ENCODE measurements around the gene SPEG. TPM values are rescaled to one million over a fixed set of nuclear protein-coding genes. Genes with fewer than 3 reads are reported as not detected.

Gene SPEG
- total RNA-seq, 2 experiments from 2014 or later = 1.3 to 1.4 TPM

GRCh38 chr2:219429958-219430606 lies 4.6 kb upstream of the SPEG start:
- peaks cover 7% of the 10 kb centered on the region for H3K27me3 Mint-ChIP-seq (ENCODE audit: low read depth)
- CTCF ChIA-PET = interaction anchor here (0.7 to 1.6 kb wide), 3 partner anchors 9 to 66 kb away, joined by 3 to 4 read pairs (median 3); a partner anchor contains a TSS
- DNase-seq = no peak
- H3K9me3 Mint-ChIP-seq = no peaks in the 10 kb centered on the region
- no peak overlapping the region for H3K4me3 Mint-ChIP-seq
- intact Hi-C loops (cut with micrococcal nuclease) = no loop called here
- no peak overlapping the region for H3K27ac Mint-ChIP-seq
- peaks cover 4% of the 10 kb centered on the region for H3K4me1 Mint-ChIP-seq (ENCODE audit: low read depth)
- no peaks in the 10 kb centered on the region for H3K36me3 Mint-ChIP-seq (ENCODE audit: low read depth)

GRCh38 chr2:219430633-219431615 lies 3.7 kb upstream of the SPEG start:
- Mint-ChIP-seq H3K27ac (no peak overlapping the region), H3K27me3 (ENCODE audit: low read depth) (peaks cover 15% of the 10 kb centered on the region), H3K9me3 (no peaks in the 10 kb centered on the region), H3K36me3 (ENCODE audit: low read depth) (no peaks in the 10 kb centered on the region), H3K4me1 (ENCODE audit: low read depth) (peaks cover 4% of the 10 kb centered on the region), H3K4me3 (no peak overlapping the region)
- CTCF ChIA-PET = interaction anchor here (1.1 to 1.6 kb wide), 2 partner anchors 9 to 65 kb away, joined by 3 to 4 read pairs; a partner anchor contains a TSS
- DNase-seq = no peak
- intact Hi-C loops (cut with micrococcal nuclease) = no loop called here

DNA sequence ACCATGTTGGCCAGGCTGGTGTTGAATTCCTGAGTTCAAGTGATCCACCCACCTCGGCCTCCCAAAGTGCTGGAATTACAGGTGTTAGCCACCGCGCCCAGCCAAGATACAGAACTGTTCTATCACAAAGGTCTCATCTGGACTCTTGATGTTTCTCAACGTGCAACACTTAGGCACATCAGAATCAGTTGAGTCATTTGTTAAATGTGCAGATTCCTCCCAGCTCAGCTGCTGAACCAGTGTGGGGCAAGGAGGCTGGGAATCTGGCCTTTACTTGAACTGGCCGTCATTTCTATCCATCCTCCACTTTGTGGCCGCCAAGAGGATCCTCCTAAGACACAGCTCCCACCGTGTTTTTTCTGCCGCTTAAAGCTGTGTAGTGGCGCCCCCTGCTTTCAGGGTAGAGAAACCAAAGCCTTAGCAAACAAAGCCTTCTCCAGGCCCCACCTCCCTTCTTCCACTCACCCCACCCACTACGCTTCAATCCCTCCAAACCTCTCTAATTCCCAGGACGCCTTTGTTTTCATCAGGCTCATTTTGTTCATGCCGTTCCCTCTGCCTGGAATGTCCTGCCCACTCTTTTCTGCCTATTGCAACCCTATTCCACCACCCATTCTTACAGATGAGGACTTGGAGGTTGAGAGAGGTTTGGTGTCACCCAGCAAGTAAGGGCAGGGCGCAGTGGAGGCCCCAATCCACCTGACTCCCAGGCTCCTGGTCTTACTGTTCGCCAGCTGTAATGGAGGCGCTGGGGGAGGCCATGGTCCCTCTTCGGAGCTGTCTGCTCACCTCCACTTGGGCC lies 776 bp upstream of the SPEG start:
- peaks cover 4% of the 10 kb centered on the region for H3K4me1 Mint-ChIP-seq (ENCODE audit: low read depth)
- intact Hi-C loops (cut with micrococcal nuclease) = loop anchor here (1.0 to 2.0 kb wide), 2 partner anchors 25 to 31 kb away; no protein-coding TSS in a partner anchor
- H3K27me3 Mint-ChIP-seq (ENCODE audit: low read depth) = peaks cover 19% of the 10 kb centered on the region
- H3K27ac Mint-ChIP-seq = no peak overlapping the region
- no peaks in the 10 kb centered on the region for H3K9me3 Mint-ChIP-seq
- CTCF ChIA-PET = interaction anchor here (0.6 to 1.6 kb wide), 6 partner anchors 9 to 133 kb away, joined by 3 to 6 read pairs (median 4); no protein-coding TSS in a partner anchor
- no peaks in the 10 kb centered on the region for H3K36me3 Mint-ChIP-seq (ENCODE audit: low read depth)
- H3K4me3 Mint-ChIP-seq = no peak overlapping the region
- DNase-seq = peak; percentile 61

DNA sequence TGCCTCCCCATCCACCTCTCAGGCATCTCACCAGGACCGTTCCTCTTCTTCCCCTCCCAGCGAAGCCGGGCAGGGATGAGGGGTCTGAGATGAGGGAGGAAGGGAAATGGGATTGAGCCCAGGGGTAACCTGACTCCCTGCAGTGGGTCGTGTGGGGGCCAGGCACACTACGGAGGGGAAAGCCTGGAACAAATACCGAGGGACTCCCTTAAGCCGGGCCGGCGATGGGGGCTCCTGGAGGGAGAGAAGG lies 250 bp upstream of the SPEG start:
- Mint-ChIP-seq H3K9me3 (no peaks in the 10 kb centered on the region), H3K4me3 (no peak overlapping the region), H3K4me1 (ENCODE audit: low read depth) (peaks cover 4% of the 10 kb centered on the region), H3K36me3 (ENCODE audit: low read depth) (no peaks in the 10 kb centered on the region), H3K27ac (no peak overlapping the region), H3K27me3 (ENCODE audit: low read depth) (peaks cover 19% of the 10 kb centered on the region)
- CTCF ChIA-PET = interaction anchor here (0.6 to 1.6 kb wide), 4 partner anchors 13 to 134 kb away, joined by 3 to 6 read pairs (median 4); no protein-coding TSS in a partner anchor
- intact Hi-C loops (cut with micrococcal nuclease) = loop anchor here (1.0 kb wide), 1 partner anchor 31 kb away; no protein-coding TSS in a partner anchor
- no peak for DNase-seq

DNA sequence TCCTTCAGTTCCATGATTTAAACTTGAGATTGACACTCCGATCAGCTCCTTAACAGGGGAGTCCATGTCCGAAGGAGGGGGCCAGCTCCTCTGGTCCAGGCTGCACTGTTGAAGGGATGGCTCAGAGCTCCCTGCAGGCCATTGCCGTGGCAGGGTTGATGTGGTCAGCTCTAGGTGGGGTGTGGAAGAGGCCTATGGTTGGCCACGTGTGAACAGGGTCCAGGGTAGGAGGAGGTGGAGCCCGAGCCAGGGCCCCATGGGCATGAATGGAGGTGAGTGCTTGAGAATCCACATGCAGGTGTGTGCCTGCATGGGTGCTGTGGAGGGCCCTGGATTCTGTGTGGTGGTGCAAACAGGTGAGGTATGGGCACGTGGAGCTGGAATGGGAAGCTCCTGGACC lies 1.1 kb downstream of the SPEG start:
- Mint-ChIP-seq H3K27ac (no peak overlapping the region), H3K4me1 (ENCODE audit: low read depth) (peaks cover 4% of the 10 kb centered on the region), H3K9me3 (no peaks in the 10 kb centered on the region), H3K36me3 (ENCODE audit: low read depth) (no peaks in the 10 kb centered on the region), H3K27me3 (ENCODE audit: low read depth) (peaks cover 21% of the 10 kb centered on the region), H3K4me3 (no peak overlapping the region)
- no peak for DNase-seq
- CTCF ChIA-PET = interaction anchor here (1.3 to 1.7 kb wide), 2 partner anchors 33 to 58 kb away, joined by 3 to 7 read pairs; no protein-coding TSS in a partner anchor
- intact Hi-C loops (cut with micrococcal nuclease) = no loop called here

GRCh38 chr2:219436491-219436890 lies 1.8 kb downstream of the SPEG start:
- H3K36me3 Mint-ChIP-seq (ENCODE audit: low read depth) = no peaks in the 10 kb centered on the region
- CTCF ChIA-PET = interaction anchor here (0.7 to 1.7 kb wide), 3 partner anchors 34 to 58 kb away, joined by 3 to 7 read pairs (median 4); no protein-coding TSS in a partner anchor
- DNase-seq = no peak
- H3K4me1 Mint-ChIP-seq (ENCODE audit: low read depth) = peaks cover 11% of the 10 kb centered on the region
- no peaks in the 10 kb centered on the region for H3K9me3 Mint-ChIP-seq
- intact Hi-C loops (cut with micrococcal nuclease) = no loop called here
- H3K27me3 Mint-ChIP-seq (ENCODE audit: low read depth) = peaks cover 25% of the 10 kb centered on the region
- H3K27ac Mint-ChIP-seq = no peak overlapping the region
- no peak overlapping the region for H3K4me3 Mint-ChIP-seq

DNA sequence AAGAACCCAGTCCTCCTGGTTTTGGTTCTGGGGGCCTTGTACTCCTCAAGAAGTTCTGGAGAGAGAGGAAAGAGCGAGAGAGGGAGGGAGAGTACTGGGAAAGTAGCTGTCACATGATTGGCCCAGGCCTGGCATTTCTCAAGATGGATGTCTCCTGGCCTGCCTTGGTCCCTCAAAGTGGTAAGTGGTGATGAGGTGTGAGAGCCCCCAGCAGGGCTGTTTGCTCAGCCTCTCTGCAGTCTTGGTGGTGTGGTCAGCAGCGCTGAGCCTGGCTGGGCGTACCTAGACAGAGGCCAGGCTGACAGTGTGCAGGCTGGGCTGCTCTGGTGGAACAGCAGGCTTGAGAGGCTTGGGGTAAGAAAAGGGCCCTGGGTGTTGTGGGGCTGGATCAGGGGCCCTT lies 2.5 kb downstream of the SPEG start:
- intact Hi-C loops (cut with micrococcal nuclease) = no loop called here
- H3K4me3 Mint-ChIP-seq = no peak overlapping the region
- no peaks in the 10 kb centered on the region for H3K9me3 Mint-ChIP-seq
- H3K36me3 Mint-ChIP-seq (ENCODE audit: low read depth) = no peaks in the 10 kb centered on the region
- peaks cover 12% of the 10 kb centered on the region for H3K4me1 Mint-ChIP-seq (ENCODE audit: low read depth)
- CTCF ChIA-PET = interaction anchor here (0.6 to 1.3 kb wide), 3 partner anchors 48 to 203 kb away, joined by 3 to 4 read pairs (median 3); no protein-coding TSS in a partner anchor
- H3K27me3 Mint-ChIP-seq (ENCODE audit: low read depth) = peaks cover 25% of the 10 kb centered on the region
- no peak overlapping the region for H3K27ac Mint-ChIP-seq
- no peak for DNase-seq

- Mint-ChIP-seq H3K4me3 (no peak overlapping the region), H3K27ac (no peak overlapping the region), H3K9me3 (no peaks in the 10 kb centered on the region), H3K36me3 (ENCODE audit: low read depth) (no peaks in the 10 kb centered on the region), H3K4me1 (ENCODE audit: low read depth) (peaks cover 12% of the 10 kb centered on the region), H3K27me3 (ENCODE audit: low read depth) (peaks cover 25% of the 10 kb centered on the region)
- DNase-seq = no peak
- CTCF ChIA-PET = no interaction called here
- intact Hi-C loops (cut with micrococcal nuclease) = no loop called here
Observed at GRCh38 chr2:219437690-219438206, 3.1 kb downstream of the SPEG start.

- no peaks in the 10 kb centered on the region for H3K9me3 Mint-ChIP-seq
- H3K27ac Mint-ChIP-seq = no peak overlapping the region
- no peaks in the 10 kb centered on the region for H3K36me3 Mint-ChIP-seq (ENCODE audit: low read depth)
- CTCF ChIA-PET = no interaction called here
- DNase-seq = no peak
- peaks cover 25% of the 10 kb centered on the region for H3K27me3 Mint-ChIP-seq (ENCODE audit: low read depth)
- intact Hi-C loops (cut with micrococcal nuclease) = no loop called here
- no peak overlapping the region for H3K4me3 Mint-ChIP-seq
- H3K4me1 Mint-ChIP-seq (ENCODE audit: low read depth) = peaks cover 16% of the 10 kb centered on the region
Observed at GRCh38 chr2:219438453-219438852, 3.8 kb downstream of the SPEG start.

DNA sequence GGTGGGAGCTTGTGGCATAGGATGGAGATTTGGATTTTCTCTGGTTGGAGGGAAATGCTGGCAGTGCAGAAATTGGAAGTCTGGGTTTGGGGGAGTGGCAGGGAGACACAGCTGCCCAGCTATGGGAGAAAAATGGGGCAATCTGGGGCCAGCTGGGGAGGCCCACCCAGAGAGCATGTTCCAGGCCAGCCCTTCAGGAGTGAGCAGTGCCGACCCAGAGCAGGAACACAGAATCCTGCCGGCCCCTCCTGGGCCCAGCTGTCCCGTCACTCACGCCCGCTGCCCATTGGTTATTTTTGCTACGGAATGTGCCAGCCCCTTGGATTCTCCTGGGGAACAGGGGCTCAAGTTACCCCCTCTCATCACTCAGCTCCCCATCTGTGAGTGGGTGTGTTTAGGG lies 4.9 kb downstream of the SPEG start:
- H3K4me1 Mint-ChIP-seq (ENCODE audit: low read depth) = peaks cover 12% of the 10 kb centered on the region
- no peak for DNase-seq
- no peaks in the 10 kb centered on the region for H3K36me3 Mint-ChIP-seq (ENCODE audit: low read depth)
- no peak overlapping the region for H3K4me3 Mint-ChIP-seq
- intact Hi-C loops (cut with micrococcal nuclease) = no loop called here
- H3K27ac Mint-ChIP-seq = no peak overlapping the region
- CTCF ChIA-PET = interaction anchor here (1.4 kb wide), 1 partner anchor 9 kb away, joined by 3 read pairs; no protein-coding TSS in a partner anchor
- no peaks in the 10 kb centered on the region for H3K9me3 Mint-ChIP-seq
- H3K27me3 Mint-ChIP-seq (ENCODE audit: low read depth) = peaks cover 18% of the 10 kb centered on the region

GRCh38 chr2:219440388-219441256 lies 6.0 kb downstream of the SPEG start:
- CTCF ChIA-PET = interaction anchor here (0.6 to 1.4 kb wide), 8 partner anchors 15 to 383 kb away, joined by 3 to 8 read pairs (median 4); partner anchors contain the start of gene CHPF
- Mint-ChIP-seq H3K36me3 (ENCODE audit: low read depth) (no peaks in the 10 kb centered on the region), H3K4me1 (ENCODE audit: low read depth) (peaks cover 12% of the 10 kb centered on the region), H3K9me3 (no peaks in the 10 kb centered on the region), H3K27me3 (ENCODE audit: low read depth) (peaks cover 13% of the 10 kb centered on the region), H3K27ac (no peak overlapping the region), H3K4me3 (peak overlapping the region; percentile 65)
- intact Hi-C loops (cut with micrococcal nuclease) = loop anchor here (2.0 kb wide), 2 partner anchors 52 to 58 kb away; partner anchors contain the start of gene GMPPA
- DNase-seq = no peak

Measured in activated naive CD4-positive, alpha-beta T cell treated with anti-CD3 and anti-CD28 coated beads for 36 hours (primary cell).